HG03378 (cell line): Measurements from ENCODE around the gene MINDY4.

Source experiments
- ATAC-seq: cut with Tn5 transposase; IDR thresholded peaks from one replicate; pipeline ENCODE4 v1.9.1; 2021; ENCODE audit warnings: mild to moderate bottlenecking, moderate library complexity; ENCODE audit not compliant: unreplicated experiment

The MINDY4 gene

GRCh38 chr7:30924624-30925023, 153.4 kb downstream of the MINDY4 start:
- ATAC-seq, result no peak

GRCh38 chr7:30925117-30925516, 153.9 kb downstream of the MINDY4 start:
- no peak for ATAC-seq

- ATAC-seq, result no peak
Measured at GRCh38 chr7:30925913-30926312, 154.7 kb downstream of the MINDY4 start.

GRCh38 chr7:30926313-30926712, 155.1 kb downstream of the MINDY4 start:
- ATAC-seq, result no peak

- ATAC-seq, result no peak
Measured at GRCh38 chr7:30927040-30927439, 155.8 kb downstream of the MINDY4 start.

GRCh38 chr7:30927559-30927958, 156.3 kb downstream of the MINDY4 start:
- no peak for ATAC-seq

GRCh38 chr7:30928254-30928872, 157.1 kb downstream of the MINDY4 start:
- no peak for ATAC-seq

- no peak for ATAC-seq
Measured at GRCh38 chr7:30929686-30930085, 158.5 kb downstream of the MINDY4 start.

GRCh38 chr7:30930621-30931020, 159.4 kb downstream of the MINDY4 start:
- no peak for ATAC-seq

GRCh38 chr7:30931161-30931928, 160.1 kb downstream of the MINDY4 start:
- ATAC-seq, result no peak

GRCh38 chr7:30931929-30932540, 160.8 kb downstream of the MINDY4 start:
- ATAC-seq, result no peak

- ATAC-seq, result no peak
Measured at GRCh38 chr7:30932562-30932961, 161.3 kb downstream of the MINDY4 start.

GRCh38 chr7:30933124-30933974, 162.1 kb downstream of the MINDY4 start:
- ATAC-seq, result no peak

GRCh38 chr7:30934225-30934624, 163.0 kb downstream of the MINDY4 start:
- no peak for ATAC-seq

- no peak for ATAC-seq
Measured at GRCh38 chr7:30934732-30935568, 163.7 kb downstream of the MINDY4 start.

GRCh38 chr7:30935569-30935877, 164.3 kb downstream of the MINDY4 start:
- no peak for ATAC-seq

- no peak for ATAC-seq
Measured at GRCh38 chr7:30936650-30937245, 165.5 kb downstream of the MINDY4 start.

- ATAC-seq, result no peak
Measured at GRCh38 chr7:30937416-30937815, 166.2 kb downstream of the MINDY4 start.

- ATAC-seq, result peak; percentile 84
Measured at GRCh38 chr7:30938435-30939316, 167.5 kb downstream of the MINDY4 start.
